GM18507 (cell line): ENCODE data around the gene TAT.
"Not testable (repeated sequence)": the region's sequence is repeated elsewhere in the genome, so short reads cannot be mapped to it uniquely, and the experiment has no call there.

ENCODE experiments used
- DNase-seq: peaks from one replicate; pipeline ENCODE4 v3.0.0; 2011; ENCODE audit warnings: low read depth; ENCODE audit not compliant: insufficient read length; ENCODE audit errors: extremely low spot score
- FAIRE-seq: peaks from 2 replicates; lab custom pipeline; 2011; peaks lifted over from hg19 to GRCh38; lab: Jason Lieb, UNC

Gene TAT

GRCh38 chr16:71589334-71589733 lies 12.4 kb upstream of the TAT start:
- not testable (repeated sequence) for FAIRE-seq, DNase-seq

DNA sequence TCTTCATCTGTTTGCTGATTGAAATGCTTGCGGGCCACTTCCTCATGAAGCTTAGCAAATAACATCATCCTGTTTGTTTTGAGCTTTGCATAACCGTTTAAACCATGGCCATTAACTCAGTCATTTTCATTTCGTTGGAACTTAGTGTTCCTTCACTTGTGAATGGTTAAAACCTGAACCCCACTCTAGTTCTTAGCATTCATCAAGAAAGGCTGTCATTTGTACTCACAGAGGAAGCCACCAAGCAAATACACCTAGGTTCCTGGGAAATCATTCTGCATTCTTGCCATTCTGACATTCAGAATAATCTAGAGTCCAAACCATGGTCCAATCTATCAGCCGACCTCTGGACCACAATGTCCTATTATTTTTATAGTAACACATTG lies 8.4 kb upstream of the TAT start:
- DNase-seq (no peak), FAIRE-seq (no peak)

- no peak for FAIRE-seq
- DNase-seq, result no peak
These were observed 7.8 kb upstream of the TAT start for GRCh38 chr16:71584543-71585317.

DNA sequence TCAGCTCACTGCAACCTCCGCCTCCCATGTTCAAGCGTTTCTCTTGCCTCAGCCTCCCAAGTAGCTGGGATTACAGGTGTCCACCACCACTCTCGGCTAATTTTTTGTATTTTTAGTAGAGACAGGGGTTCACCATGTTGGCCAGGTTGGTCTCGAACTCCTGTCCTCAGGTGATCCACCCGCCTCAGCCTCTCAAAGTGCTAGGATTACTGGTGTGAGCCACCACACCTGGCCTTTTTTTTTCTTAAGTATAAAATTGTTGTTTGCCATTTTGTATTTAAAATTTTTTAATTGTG lies 5.6 kb upstream of the TAT start:
- DNase-seq, FAIRE-seq: not testable (repeated sequence)

- DNase-seq, result no peak
- FAIRE-seq, result no peak
These were observed 2.2 kb downstream of the TAT start for GRCh38 chr16:71574702-71575101.

GRCh38 chr16:71573387-71574094 lies 3.4 kb downstream of the TAT start:
- FAIRE-seq, result no peak
- DNase-seq, result no peak

GRCh38 chr16:71572497-71573116 lies 4.3 kb downstream of the TAT start:
- DNase-seq (no peak), FAIRE-seq (no peak)

DNA sequence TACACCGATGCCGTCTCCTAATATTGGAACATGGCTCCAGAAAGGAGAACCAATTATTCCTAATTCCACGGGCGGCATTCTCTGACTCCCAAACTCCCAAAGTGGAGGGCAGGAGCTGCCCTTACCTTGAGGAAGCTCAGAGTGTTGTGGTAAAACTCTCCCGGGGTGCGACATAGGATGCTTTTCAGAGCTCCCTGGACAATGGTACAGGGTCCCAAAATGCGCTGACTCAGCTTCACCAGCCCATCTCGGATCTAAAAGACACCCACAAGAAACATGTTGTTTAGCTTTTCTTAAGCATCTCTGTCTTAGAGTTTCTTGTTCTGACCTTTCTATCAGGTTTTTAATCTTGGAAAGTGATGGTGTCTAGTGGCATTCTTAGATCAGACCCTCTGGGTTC lies 6.7 kb downstream of the TAT start:
- DNase-seq (no peak), FAIRE-seq (no peak)

- DNase-seq (no peak), FAIRE-seq (no peak)
These were observed 7.3 kb downstream of the TAT start for GRCh38 chr16:71569621-71570020.

- DNase-seq, result no peak
- FAIRE-seq, result no peak
These were observed 8.3 kb downstream of the TAT start for GRCh38 chr16:71568551-71568950.

- no peak for FAIRE-seq
- no peak for DNase-seq
These were observed 9.0 kb downstream of the TAT start for GRCh38 chr16:71567931-71568330.

DNA sequence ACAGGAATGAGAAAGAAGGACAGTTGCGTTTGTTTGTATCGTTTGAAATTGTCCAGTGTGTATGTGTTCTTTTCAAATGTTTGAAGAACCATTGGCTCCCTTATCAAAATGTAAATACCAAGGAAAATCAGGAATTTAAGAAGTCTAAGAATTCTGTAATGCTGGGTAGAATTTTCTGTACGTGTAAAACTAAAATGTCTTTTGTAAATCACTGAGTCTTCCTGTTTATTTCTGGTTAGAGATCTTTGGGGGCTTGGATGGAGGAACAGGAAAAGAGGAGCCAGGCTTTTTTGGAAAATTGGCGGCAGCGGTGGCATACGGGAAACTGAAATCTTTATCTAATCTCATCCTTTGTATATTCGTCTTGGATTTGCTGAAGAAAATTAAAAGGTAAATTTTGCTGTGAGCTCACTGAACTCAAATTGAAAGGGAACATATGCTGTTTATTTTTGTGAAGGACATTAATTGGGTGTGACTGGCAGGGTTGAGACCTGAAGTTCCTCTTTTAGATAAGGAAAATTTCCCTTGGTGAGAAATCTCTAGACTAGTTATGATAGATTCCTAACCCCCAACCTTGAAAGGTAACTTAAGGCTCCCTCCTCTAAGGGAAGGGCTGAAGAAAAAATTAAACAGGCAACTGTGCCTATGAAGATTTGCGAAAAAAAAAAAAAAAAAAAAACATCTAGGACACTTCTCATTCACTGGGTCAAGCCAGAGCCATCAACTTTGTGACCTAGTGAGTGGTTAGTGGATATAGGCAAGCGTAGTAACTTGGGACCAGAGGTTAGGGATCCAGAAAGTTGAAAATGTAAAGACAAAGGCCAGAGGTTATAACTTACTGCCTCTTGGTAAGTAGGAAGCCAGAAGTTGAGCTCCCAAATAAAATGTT lies 10.8 kb downstream of the TAT start:
- FAIRE-seq (no peak), DNase-seq (no peak)

DNA sequence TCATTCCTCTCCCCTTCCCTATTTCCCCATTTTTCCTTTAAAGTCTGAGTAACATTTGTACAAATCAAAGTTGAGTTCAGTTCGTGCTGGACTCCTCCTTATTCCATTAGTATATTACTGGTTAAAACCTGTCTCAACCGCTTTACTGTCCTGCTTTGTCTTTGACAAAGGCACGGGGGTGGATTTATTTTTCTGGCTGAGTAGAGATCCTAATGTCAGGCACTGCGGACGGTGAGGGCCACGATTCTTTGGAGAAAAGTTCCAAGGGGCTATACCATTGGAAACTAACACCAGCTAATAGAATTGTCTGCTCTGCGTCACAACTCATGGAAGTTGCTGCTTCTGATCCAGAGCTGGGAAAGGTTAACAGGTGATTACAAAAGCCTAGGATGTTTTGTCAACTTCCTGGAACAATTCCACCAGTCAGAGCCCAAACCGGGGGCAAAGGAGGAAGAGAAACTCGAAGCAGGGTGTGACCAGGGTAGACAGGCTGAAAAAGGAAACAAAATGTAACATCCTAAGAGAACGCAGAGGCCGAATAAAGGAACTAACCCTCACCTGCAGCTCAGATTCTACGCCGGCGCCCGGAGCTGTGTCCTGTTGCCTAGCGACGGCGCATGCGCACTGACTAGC lies 12.4 kb downstream of the TAT start:
- no peak for DNase-seq
- FAIRE-seq, result peak; percentile 92

DNA sequence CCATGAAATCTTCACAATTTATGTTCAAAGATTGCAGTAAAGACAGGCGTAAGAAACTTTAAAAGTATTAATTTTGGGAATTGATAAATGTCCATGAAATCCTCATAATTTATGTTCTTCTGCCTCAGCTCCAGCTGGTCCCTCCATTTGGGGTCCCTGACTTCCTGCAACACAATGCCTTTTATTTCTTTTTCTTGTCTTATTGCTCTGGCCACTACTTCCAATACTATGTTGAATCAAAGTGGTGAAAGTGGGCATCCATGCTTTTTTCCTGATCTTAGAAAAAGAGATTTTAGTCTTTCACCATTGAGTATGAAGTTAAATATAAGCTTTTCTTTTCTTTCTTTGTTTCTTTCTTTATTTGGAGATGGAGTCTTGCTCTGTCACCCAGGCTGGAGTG lies 14.3 kb downstream of the TAT start:
- no peak for DNase-seq
- FAIRE-seq, result no peak

DNA sequence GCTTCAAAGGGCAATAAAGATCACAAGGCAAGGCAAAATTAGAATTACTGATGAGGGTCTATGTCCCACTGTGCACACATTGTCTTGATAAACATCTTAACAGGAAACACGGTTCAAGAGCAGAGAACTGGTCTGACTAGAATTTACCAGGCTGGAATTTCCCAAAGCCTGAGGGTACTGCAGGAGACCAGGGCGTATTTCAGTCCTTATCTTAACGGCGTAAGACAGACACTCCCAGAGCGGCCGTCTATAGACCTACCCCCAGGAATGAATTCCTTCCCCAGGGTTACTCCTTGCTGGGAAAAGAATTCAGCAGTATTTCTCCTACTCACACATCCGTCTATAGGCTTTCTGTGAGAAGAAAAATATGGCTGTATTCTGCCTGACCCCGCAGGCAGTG lies 15.0 kb downstream of the TAT start:
- not testable (repeated sequence) for DNase-seq, FAIRE-seq

- FAIRE-seq, result no peak
- no peak for DNase-seq
These were observed 17.0 kb downstream of the TAT start for GRCh38 chr16:71559855-71560254.

DNA sequence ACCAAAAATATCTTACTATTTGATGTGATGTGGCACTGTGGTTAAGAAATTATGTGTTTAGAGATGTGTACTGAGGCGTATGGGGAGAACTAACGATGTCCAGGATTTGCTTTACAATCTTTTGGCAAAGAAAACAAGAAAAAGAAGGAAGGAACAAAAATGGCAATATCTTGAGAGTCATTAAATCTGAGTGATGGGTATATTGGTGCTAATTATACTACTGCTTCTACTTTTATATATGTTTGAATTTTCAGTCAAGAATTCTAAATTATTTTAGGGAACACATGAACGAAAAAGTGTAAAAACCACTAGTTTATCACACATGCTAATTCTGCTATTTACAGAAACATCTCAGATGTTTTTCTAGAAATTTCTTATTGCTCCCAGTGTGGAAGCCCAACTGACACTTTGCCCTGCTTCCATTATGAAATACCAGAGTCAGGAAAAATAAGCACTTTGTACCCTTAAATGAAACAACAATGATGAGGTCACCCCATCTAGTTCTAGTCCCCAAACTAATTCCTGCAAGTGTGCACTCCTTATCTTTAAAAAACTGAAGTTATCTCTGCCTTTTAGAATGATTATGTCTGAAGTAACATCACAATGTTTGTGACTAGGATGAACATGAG lies 18.8 kb downstream of the TAT start:
- FAIRE-seq, result no peak

GRCh38 chr16:71557299-71557698 lies 19.6 kb downstream of the TAT start:
- FAIRE-seq, result no peak
- no peak for DNase-seq

More for the DNA sequence above, 18.8 kb downstream of the TAT start:
- no peak for DNase-seq
